Calu3 (cell line): ENCODE measurements around the gene ICOS. TPM values are rescaled to one million over a fixed set of nuclear protein-coding genes. Genes with fewer than 3 reads are reported as not detected.
"Not testable (repeated sequence)": the region's sequence is repeated elsewhere in the genome, so short reads cannot be mapped to it uniquely, and the experiment has no call there.

Experiments
- BruUV-seq: library from RNA; stranded (reverse); fragments of 400-500 nt; replicated peaks from 2 replicates; lab custom pipeline; 2021; lab: Mats Ljungman, UMichigan
- CTCF ChIA-PET: fragments of 300-600 bp; sonication (Branson Sonifier 250); formaldehyde crosslinking; loops from one replicate; lab custom pipeline; 2022; ENCODE audit warnings: antibody characterized with exemption; lab: Charles Lee
- DNase-seq: peaks from one replicate; pipeline ENCODE4 v3.0.0; 2022
- H3K27ac Mint-ChIP-seq: one replicate; pipeline ENCODE4 v1.8.0; 2022; ENCODE audit warnings: mixed read lengths; ENCODE audit not compliant: unreplicated experiment
- H3K27me3 Mint-ChIP-seq: one replicate; pipeline ENCODE4 v1.8.0; 2022; ENCODE audit warnings: mixed read lengths; ENCODE audit not compliant: unreplicated experiment
- H3K36me3 Mint-ChIP-seq: one replicate; pipeline ENCODE4 v1.8.0; 2022; ENCODE audit warnings: mild to moderate bottlenecking, moderate library complexity, mixed read lengths; ENCODE audit not compliant: insufficient read depth, unreplicated experiment
- H3K4me1 Mint-ChIP-seq: one replicate; pipeline ENCODE4 v1.8.0; 2022; ENCODE audit warnings: mild to moderate bottlenecking, low read depth, mixed read lengths; ENCODE audit not compliant: unreplicated experiment
- H3K4me3 Mint-ChIP-seq: one replicate; pipeline ENCODE4 v1.8.0; 2022; ENCODE audit warnings: mild to moderate bottlenecking, low read depth, moderate library complexity, mixed read lengths; ENCODE audit not compliant: unreplicated experiment
- H3K9me3 Mint-ChIP-seq: one replicate; pipeline ENCODE4 v1.8.0; 2022; ENCODE audit warnings: low read depth, mixed read lengths; ENCODE audit not compliant: unreplicated experiment
- CTCF ChIP-seq: fragments of 200-600 bp; IDR thresholded peaks from one replicate; pipeline ENCODE4 v1.8.0; 2022; ENCODE audit warnings: antibody characterized with exemption; ENCODE audit not compliant: unreplicated experiment
- intact Hi-C: fragments of 100-400 bp; cut with micrococcal nuclease; formaldehyde crosslinking; loops from one replicate; pipeline ENCODE4 v1.10.0; 2022; ENCODE audit not compliant: unreplicated experiment
- total RNA-seq: library from RNA; stranded (reverse); gene quantifications from 2 replicates; pipeline ENCODE4 v1.2.3, GENCODE V29; 2022

The ICOS gene
- total RNA-seq, 1 experiment from 2014 or later, result not detected

GRCh38 chr2:203918839-203919238, 17.7 kb upstream of the ICOS start:
- H3K36me3 Mint-ChIP-seq, result no peaks in the 10 kb centered on the region
- H3K27me3 Mint-ChIP-seq, result no peaks in the 10 kb centered on the region
- DNase-seq, result no peak
- intact Hi-C loops, result no loop called here
- no peak for TF ChIP-seq CTCF
- no peak overlapping the region for H3K27ac Mint-ChIP-seq
- no peaks in the 10 kb centered on the region for H3K9me3 Mint-ChIP-seq
- peaks cover 5% of the 10 kb centered on the region for H3K4me1 Mint-ChIP-seq
- CTCF ChIA-PET, result interaction anchor here (0.6 to 0.7 kb wide), 2 partner anchors 1115 to 1128 kb away, joined by 3 to 4 read pairs; no protein-coding TSS in a partner anchor
- BruUV-seq, result no TSS peak
- H3K4me3 Mint-ChIP-seq, result no peak overlapping the region

- CTCF ChIA-PET, result no interaction called here
- H3K4me1 Mint-ChIP-seq, result no peaks in the 10 kb centered on the region
- no peak for TF ChIP-seq CTCF
- no peak overlapping the region for H3K4me3 Mint-ChIP-seq
- H3K9me3 Mint-ChIP-seq, result no peaks in the 10 kb centered on the region
- no TSS peak for BruUV-seq
- intact Hi-C loops, result loop anchor here (5.0 kb wide), 1 partner anchor 127 kb away; no protein-coding TSS in a partner anchor
- DNase-seq, result no peak
- no peaks in the 10 kb centered on the region for H3K36me3 Mint-ChIP-seq
- no peak overlapping the region for H3K27ac Mint-ChIP-seq
- no peaks in the 10 kb centered on the region for H3K27me3 Mint-ChIP-seq
These were observed 10.9 kb upstream of the ICOS start for GRCh38 chr2:203925512-203926158.

- DNase-seq, result no peak
- CTCF ChIA-PET, result no interaction called here
- Mint-ChIP-seq H3K9me3 (no peaks in the 10 kb centered on the region), H3K27ac (no peak overlapping the region), H3K36me3 (no peaks in the 10 kb centered on the region), H3K4me3 (no peak overlapping the region), H3K27me3 (no peaks in the 10 kb centered on the region), H3K4me1 (no peaks in the 10 kb centered on the region)
- no peak for TF ChIP-seq CTCF
- BruUV-seq, result no TSS peak
- intact Hi-C loops, result loop anchor here (5.0 kb wide), 1 partner anchor 123 kb away; no protein-coding TSS in a partner anchor
These were observed 7.7 kb upstream of the ICOS start for GRCh38 chr2:203928849-203929248.

GRCh38 chr2:203931262-203931661, 5.3 kb upstream of the ICOS start:
- H3K9me3 Mint-ChIP-seq, H3K4me1 Mint-ChIP-seq, DNase-seq, H3K4me3 Mint-ChIP-seq, H3K27me3 Mint-ChIP-seq, H3K36me3 Mint-ChIP-seq, BruUV-seq, H3K27ac Mint-ChIP-seq, CTCF ChIA-PET, intact Hi-C loops: not testable (repeated sequence)

GRCh38 chr2:203934041-203934492, 2.5 kb upstream of the ICOS start:
- peaks cover 15% of the 10 kb centered on the region for H3K27me3 Mint-ChIP-seq
- H3K9me3 Mint-ChIP-seq, result no peaks in the 10 kb centered on the region
- CTCF ChIA-PET, result no interaction called here
- TF ChIP-seq CTCF, result no peak
- no peak overlapping the region for H3K4me3 Mint-ChIP-seq
- H3K27ac Mint-ChIP-seq, result no peak overlapping the region
- H3K36me3 Mint-ChIP-seq, result no peaks in the 10 kb centered on the region
- intact Hi-C loops, result no loop called here
- BruUV-seq, result no TSS peak
- no peak for DNase-seq
- no peaks in the 10 kb centered on the region for H3K4me1 Mint-ChIP-seq
